Body of pancreas (tissue), 4 donors: ENCODE measurements around the gene DIAPH1.

ENCODE experiments used
- CTCF ChIP-seq, 7 experiments: fragments of 450-650 bp in 4 of 7; fragments of 200-600 bp in 3 of 7; sonication (generic) in 3 of 7; IDR thresholded peaks; one replicate each; pipeline ENCODE4 v1.5.1; 2016 to 2019; ENCODE audit warnings: antibody characterized with exemption in 7 of 7
- POLR2A ChIP-seq, 3 donors: fragments of 450-650 bp; IDR thresholded peaks; one replicate each; pipeline ENCODE4 v1.6.1; 2016; ENCODE audit warnings: antibody characterized with exemption in 3 of 3, mild to moderate bottlenecking in 2 of 3

GRCh38 chr5:141647242-141647641, 28.4 kb upstream of the DIAPH1 start:
- TF ChIP-seq CTCF (IDR thresholded peaks at IDR 0.05) (no peak), POLR2A (IDR thresholded peaks at IDR 0.05) (no peak)
